HL-60 (cell line): ENCODE measurements around the gene MARK1.

Experiments used
- CTCF ChIP-seq: IDR thresholded peaks from one replicate; pipeline ENCODE4 v1.5.1; 2011; ENCODE audit warnings: low read length, control low read depth, inconsistent platforms; ENCODE audit not compliant: insufficient read depth
- GABPA ChIP-seq: IDR thresholded peaks from 2 replicates; pipeline ENCODE4 v1.6.1; 2012; ENCODE audit warnings: low read depth
- POLR2AphosphoS5 ChIP-seq: IDR thresholded peaks from 2 replicates; pipeline ENCODE4 v1.6.1; 2012; ENCODE audit warnings: low read depth
- SPI1 ChIP-seq: IDR thresholded peaks from 2 replicates; pipeline ENCODE4 v1.6.1; 2012; ENCODE audit warnings: low read depth, mild to moderate bottlenecking, borderline replicate concordance
- TF ChIP-seq, protein P1 (sequence below): IDR thresholded peaks from 2 replicates; pipeline ENCODE4 v1.6.1; 2012; ENCODE audit warnings: low read depth; ENCODE audit not compliant: insufficient replicate concordance

DNA sequence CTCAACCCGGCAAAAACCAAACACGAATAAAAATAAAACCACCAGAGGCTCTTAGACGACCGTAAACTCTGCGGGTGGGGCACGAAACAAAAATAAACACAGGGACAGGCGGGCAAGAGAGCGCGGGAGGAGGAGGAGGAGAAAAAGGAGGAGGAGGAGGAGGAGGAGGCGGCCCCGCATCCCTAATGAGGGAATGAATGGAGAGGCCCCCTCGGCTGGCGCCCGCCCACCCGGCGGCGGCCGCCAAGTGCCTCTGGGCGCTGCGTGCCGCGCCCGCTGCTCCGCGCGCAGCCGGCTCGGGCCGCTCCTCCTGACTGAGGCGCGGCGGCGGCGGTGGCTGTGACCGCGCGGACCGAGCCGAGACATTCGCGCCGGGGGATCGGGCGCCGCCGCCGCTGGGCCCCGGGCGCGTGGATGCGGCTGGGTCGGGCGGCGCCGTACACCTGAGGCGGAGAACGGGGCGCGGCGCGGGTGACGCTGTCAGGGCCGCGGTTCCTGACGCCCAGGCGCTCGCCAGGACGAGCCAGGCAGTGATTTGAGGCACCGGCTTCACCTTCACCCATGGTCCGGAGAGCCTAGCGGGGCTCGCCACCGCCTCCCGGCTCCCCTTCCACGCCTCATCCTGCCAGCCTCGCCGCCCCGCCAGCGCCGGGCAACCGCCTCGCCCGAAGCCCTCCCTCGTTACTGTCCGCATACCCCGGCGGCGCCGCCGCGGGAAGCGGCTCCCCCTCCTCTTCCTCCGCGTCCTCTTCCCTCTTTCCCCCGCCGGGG, at the start of gene MARK1:
- no peak for TF ChIP-seq CTCF
- TF ChIP-seq, protein P1, sequence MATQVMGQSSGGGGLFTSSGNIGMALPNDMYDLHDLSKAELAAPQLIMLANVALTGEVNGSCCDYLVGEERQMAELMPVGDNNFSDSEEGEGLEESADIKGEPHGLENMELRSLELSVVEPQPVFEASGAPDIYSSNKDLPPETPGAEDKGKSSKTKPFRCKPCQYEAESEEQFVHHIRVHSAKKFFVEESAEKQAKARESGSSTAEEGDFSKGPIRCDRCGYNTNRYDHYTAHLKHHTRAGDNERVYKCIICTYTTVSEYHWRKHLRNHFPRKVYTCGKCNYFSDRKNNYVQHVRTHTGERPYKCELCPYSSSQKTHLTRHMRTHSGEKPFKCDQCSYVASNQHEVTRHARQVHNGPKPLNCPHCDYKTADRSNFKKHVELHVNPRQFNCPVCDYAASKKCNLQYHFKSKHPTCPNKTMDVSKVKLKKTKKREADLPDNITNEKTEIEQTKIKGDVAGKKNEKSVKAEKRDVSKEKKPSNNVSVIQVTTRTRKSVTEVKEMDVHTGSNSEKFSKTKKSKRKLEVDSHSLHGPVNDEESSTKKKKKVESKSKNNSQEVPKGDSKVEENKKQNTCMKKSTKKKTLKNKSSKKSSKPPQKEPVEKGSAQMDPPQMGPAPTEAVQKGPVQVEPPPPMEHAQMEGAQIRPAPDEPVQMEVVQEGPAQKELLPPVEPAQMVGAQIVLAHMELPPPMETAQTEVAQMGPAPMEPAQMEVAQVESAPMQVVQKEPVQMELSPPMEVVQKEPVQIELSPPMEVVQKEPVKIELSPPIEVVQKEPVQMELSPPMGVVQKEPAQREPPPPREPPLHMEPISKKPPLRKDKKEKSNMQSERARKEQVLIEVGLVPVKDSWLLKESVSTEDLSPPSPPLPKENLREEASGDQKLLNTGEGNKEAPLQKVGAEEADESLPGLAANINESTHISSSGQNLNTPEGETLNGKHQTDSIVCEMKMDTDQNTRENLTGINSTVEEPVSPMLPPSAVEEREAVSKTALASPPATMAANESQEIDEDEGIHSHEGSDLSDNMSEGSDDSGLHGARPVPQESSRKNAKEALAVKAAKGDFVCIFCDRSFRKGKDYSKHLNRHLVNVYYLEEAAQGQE: no peak
- no peak for TF ChIP-seq POLR2AphosphoS5
- no peak for TF ChIP-seq GABPA
- TF ChIP-seq SPI1: no peak; the same call in 1 of the 2 replicates
